HK-2 (cell line): ENCODE measurements around the gene HECTD2.
"Not testable (repeated sequence)": the region's sequence is repeated elsewhere in the genome, so short reads cannot be mapped to it uniquely, and the experiment has no call there.

ENCODE experiments used
- DNase-seq: peaks from one replicate; pipeline ENCODE4 v3.0.0-alpha.2; 2018; ENCODE audit not compliant: unreplicated experiment

The HECTD2 gene

GRCh38 chr10:91472911-91473310 lies 62.8 kb downstream of the HECTD2 start:
- no peak for DNase-seq

GRCh38 chr10:91474009-91474408 lies 63.9 kb downstream of the HECTD2 start:
- no peak for DNase-seq

GRCh38 chr10:91477236-91477635 lies 67.1 kb downstream of the HECTD2 start:
- DNase-seq, result no peak

GRCh38 chr10:91479583-91479982 lies 69.4 kb downstream of the HECTD2 start:
- no peak for DNase-seq

- DNase-seq, result no peak
Measured at GRCh38 chr10:91487911-91488582, 77.9 kb downstream of the HECTD2 start.

- no peak for DNase-seq
Measured at GRCh38 chr10:91493313-91493712, 83.2 kb downstream of the HECTD2 start.

GRCh38 chr10:91495402-91495801 lies 85.3 kb downstream of the HECTD2 start:
- DNase-seq, result no peak

- no peak for DNase-seq
Measured at GRCh38 chr10:91496016-91496415, 85.9 kb downstream of the HECTD2 start.

GRCh38 chr10:91511549-91512330 lies 101.6 kb downstream of the HECTD2 start:
- no peak for DNase-seq

GRCh38 chr10:91512458-91512857 lies 102.3 kb downstream of the HECTD2 start:
- DNase-seq, result no peak

- DNase-seq, result no peak
Measured at GRCh38 chr10:91513598-91514424, 103.7 kb downstream of the HECTD2 start.

- DNase-seq, result no peak
Measured at GRCh38 chr10:91514787-91515186, 104.6 kb downstream of the HECTD2 start.

- no peak for DNase-seq
Measured at GRCh38 chr10:91517394-91517793, 107.2 kb downstream of the HECTD2 start.

- DNase-seq, result no peak
Measured at GRCh38 chr10:91519899-91520514, 109.9 kb downstream of the HECTD2 start.

- no peak for DNase-seq
Measured at GRCh38 chr10:91520661-91521060, 110.5 kb downstream of the HECTD2 start.

GRCh38 chr10:91521439-91521838 lies 111.3 kb downstream of the HECTD2 start:
- no peak for DNase-seq

- no peak for DNase-seq
Measured at GRCh38 chr10:91525896-91526712, 116.0 kb downstream of the HECTD2 start.

GRCh38 chr10:91528080-91528479 lies 117.9 kb downstream of the HECTD2 start:
- DNase-seq, result no peak

GRCh38 chr10:91528768-91529167 lies 118.6 kb downstream of the HECTD2 start:
- no peak for DNase-seq

GRCh38 chr10:91534789-91535188 lies 124.6 kb downstream of the HECTD2 start:
- DNase-seq, result not testable (repeated sequence)

GRCh38 chr10:91536111-91536510 lies 126.0 kb downstream of the HECTD2 start:
- DNase-seq, result no peak
